Measurements from ENCODE around the gene FASLG. TPM values are rescaled to one million over a fixed set of nuclear protein-coding genes. Genes with fewer than 3 reads are reported as not detected.
"Not testable (repeated sequence)": the region's sequence is repeated elsewhere in the genome, so short reads cannot be mapped to it uniquely, and the experiment has no call there.

Gene FASLG
- total RNA-seq, 1 donor from 2014 or later: not detected

DNA sequence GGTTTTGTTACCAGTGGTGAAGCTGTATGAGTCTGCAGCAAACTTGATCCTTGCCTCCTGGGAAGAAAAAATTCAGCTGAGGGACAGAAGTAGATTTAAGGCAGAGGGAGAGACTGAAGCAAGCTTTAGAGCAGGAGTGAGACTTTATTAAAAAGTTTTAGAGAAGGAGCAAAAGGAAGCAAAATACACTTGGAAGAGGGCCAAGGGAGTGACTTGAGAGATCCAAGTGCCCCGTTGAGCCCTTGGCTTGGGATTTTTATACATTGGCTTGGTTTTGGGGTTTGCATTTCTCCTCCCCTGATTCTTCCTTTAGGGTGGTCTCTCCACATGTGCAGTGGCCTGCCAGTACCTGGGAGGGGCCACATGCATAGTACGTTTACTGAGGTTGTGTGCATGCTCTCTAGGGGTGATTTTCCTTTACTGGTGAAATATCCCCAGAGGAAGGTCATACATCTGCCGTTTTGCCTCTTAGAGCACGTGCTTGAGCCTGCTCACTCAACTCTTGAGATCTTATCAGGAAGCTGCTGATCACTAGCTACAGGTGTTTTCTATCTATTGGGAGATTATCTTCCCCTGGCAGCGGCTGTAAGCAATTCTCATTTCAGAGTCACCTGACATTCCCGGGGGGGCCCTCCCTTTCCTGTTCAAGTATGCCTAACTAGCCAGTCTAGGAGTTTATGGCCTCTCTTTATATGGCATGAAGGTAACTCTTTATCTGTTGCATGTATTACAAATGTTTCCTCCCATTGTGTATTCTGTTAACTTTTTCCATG, 20.3 kb downstream of the FASLG start:
- Histone ChIP-seq H3K36me3 (no peaks in the 10 kb centered on the region), H3K9me3 (no peaks in the 10 kb centered on the region), H3K4me3 (no peak overlapping the region), H3K27ac (no peak overlapping the region), H3K4me1 (peaks cover 8% of the 10 kb centered on the region), H3K27me3 (no peaks in the 10 kb centered on the region)
- intact Hi-C loops (cut with DNase I): no loop called here
- TF ChIP-seq POLR2AphosphoS5 (IDR thresholded peaks at IDR 0.05; ENCODE audit: insufficient read depth in 1 of 2, low read depth in 1 of 2) (no peak), POLR2A (IDR thresholded peaks at IDR 0.05) (no peak)
- TF ChIP-seq, protein P1, sequence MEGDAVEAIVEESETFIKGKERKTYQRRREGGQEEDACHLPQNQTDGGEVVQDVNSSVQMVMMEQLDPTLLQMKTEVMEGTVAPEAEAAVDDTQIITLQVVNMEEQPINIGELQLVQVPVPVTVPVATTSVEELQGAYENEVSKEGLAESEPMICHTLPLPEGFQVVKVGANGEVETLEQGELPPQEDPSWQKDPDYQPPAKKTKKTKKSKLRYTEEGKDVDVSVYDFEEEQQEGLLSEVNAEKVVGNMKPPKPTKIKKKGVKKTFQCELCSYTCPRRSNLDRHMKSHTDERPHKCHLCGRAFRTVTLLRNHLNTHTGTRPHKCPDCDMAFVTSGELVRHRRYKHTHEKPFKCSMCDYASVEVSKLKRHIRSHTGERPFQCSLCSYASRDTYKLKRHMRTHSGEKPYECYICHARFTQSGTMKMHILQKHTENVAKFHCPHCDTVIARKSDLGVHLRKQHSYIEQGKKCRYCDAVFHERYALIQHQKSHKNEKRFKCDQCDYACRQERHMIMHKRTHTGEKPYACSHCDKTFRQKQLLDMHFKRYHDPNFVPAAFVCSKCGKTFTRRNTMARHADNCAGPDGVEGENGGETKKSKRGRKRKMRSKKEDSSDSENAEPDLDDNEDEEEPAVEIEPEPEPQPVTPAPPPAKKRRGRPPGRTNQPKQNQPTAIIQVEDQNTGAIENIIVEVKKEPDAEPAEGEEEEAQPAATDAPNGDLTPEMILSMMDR (IDR thresholded peaks at IDR 0.05): no peak
- DNase-seq (ENCODE audit: extremely low spot score in 2 of 2): no peak

DNA sequence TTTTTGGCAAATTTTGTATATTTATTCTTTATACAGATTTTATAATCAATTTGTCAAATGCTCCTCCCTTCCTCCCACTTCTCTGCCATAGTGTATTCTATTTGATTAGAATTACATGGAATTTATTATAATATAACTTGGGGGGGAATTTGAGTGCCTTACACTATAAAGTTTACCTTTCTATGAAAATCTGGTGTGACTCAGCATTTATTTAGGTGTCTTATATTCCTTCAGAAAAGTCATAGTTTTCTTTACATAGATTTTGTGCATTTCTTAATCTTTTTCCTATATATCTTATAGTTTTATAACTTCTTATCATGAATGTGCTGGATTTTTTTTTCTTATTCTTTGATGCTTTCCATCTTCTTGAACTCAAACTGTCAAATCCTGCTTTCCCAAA, 21.3 kb downstream of the FASLG start:
- H3K27me3 ChIP-seq: no peaks in the 10 kb centered on the region
- H3K36me3 ChIP-seq: no peaks in the 10 kb centered on the region
- H3K4me3 ChIP-seq: no peak overlapping the region
- no peak overlapping the region for H3K27ac ChIP-seq
- no peaks in the 10 kb centered on the region for H3K9me3 ChIP-seq
- intact Hi-C loops (cut with DNase I): no loop called here
- TF ChIP-seq POLR2AphosphoS5 (IDR thresholded peaks at IDR 0.05; ENCODE audit: insufficient read depth in 1 of 2, low read depth in 1 of 2) (no peak), POLR2A (IDR thresholded peaks at IDR 0.05) (no peak)
- TF ChIP-seq, protein P1 (IDR thresholded peaks at IDR 0.05): no peak
- DNase-seq (ENCODE audit: extremely low spot score in 2 of 2): no peak
- H3K4me1 ChIP-seq: peaks cover 5% of the 10 kb centered on the region

DNA sequence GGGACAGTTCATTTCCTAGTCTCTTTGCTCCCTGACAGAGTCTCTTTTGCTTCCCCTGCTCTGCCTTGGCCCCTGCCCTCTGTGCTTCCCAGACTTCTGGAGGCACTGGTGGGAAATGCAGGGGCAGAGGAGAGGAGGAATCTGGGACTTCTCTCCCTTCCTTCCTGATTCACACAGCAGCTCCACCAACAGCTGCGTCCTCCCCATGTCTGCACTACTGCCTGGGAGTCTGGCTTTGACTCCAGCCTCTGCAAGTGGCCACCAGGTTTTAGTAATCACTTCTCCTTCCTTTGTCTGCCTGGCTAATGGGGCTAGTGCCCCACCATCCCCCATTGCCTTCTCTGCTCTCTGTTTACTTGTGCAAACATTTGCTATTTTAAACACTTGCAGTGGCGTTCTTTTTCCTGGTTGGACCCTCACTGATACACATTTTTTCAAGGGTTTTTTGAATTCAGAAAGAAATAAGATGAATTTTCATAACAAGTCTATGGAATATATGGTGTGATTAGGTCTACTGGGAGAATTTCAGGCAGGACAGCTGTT, 21.9 kb downstream of the FASLG start:
- H3K4me3 ChIP-seq: no peak overlapping the region
- H3K27ac ChIP-seq: no peak overlapping the region
- no peaks in the 10 kb centered on the region for H3K4me1 ChIP-seq
- TF ChIP-seq POLR2AphosphoS5 (IDR thresholded peaks at IDR 0.05; ENCODE audit: insufficient read depth in 1 of 2, low read depth in 1 of 2) (no peak), POLR2A (IDR thresholded peaks at IDR 0.05) (no peak)
- TF ChIP-seq, protein P1 (IDR thresholded peaks at IDR 0.05): no peak
- no peaks in the 10 kb centered on the region for H3K27me3 ChIP-seq
- H3K9me3 ChIP-seq: no peaks in the 10 kb centered on the region
- DNase-seq (ENCODE audit: extremely low spot score in 2 of 2): no peak
- H3K36me3 ChIP-seq: no peaks in the 10 kb centered on the region
- intact Hi-C loops (cut with DNase I): no loop called here

DNA sequence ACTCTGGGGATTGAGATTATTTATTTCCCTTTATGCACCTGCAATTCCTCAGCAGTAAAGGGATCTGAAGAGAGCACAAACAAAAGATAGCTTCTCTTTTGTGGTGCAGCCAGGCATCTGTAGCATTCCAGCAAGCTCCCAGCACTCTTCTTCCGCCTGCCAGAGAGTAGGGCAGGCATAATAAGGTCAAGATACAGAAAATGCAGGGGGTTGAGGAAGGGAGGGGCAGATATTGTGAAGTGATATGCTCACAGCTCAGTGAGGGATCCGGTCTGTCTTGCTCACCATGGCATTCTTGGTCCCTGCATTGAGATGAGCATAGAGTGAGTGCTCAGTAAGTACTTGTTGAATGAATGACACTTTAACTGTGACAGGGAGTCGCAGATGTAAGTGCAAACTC, 23.9 kb downstream of the FASLG start:
- no peaks in the 10 kb centered on the region for H3K9me3 ChIP-seq
- no peak overlapping the region for H3K4me3 ChIP-seq
- H3K4me1 ChIP-seq: no peaks in the 10 kb centered on the region
- no peak for DNase-seq (ENCODE audit: extremely low spot score in 2 of 2)
- intact Hi-C loops (cut with DNase I): no loop called here
- TF ChIP-seq POLR2AphosphoS5 (IDR thresholded peaks at IDR 0.05; ENCODE audit: insufficient read depth in 1 of 2, low read depth in 1 of 2) (no peak), POLR2A (IDR thresholded peaks at IDR 0.05) (no peak)
- TF ChIP-seq, protein P1 (IDR thresholded peaks at IDR 0.05): no peak
- no peaks in the 10 kb centered on the region for H3K27me3 ChIP-seq
- no peak overlapping the region for H3K27ac ChIP-seq
- H3K36me3 ChIP-seq: no peaks in the 10 kb centered on the region

DNA sequence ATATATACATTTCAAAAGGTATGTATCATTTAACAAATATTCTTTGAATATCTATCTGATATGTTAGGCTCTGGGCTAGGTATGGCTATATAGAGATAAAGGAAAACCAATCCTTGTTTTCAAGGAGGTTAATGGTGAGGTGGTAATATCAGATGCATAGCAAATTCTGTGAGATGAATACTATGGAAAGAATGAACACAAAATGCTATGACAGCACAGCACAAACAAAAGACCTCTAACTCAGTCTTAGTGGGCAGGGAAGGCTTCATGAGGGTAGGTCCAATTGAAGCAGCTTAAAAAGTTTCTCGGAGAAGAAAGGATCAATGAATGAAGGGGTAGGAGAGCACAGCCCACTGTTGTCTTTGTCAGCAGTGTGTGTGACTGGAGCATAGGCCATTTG, 27.2 kb downstream of the FASLG start:
- Histone ChIP-seq H3K4me3 (no peak overlapping the region), H3K9me3 (no peaks in the 10 kb centered on the region), H3K27me3 (no peaks in the 10 kb centered on the region), H3K36me3 (no peaks in the 10 kb centered on the region), H3K4me1 (no peaks in the 10 kb centered on the region), H3K27ac (no peak overlapping the region)
- TF ChIP-seq POLR2A (IDR thresholded peaks at IDR 0.05) (no peak), POLR2AphosphoS5 (IDR thresholded peaks at IDR 0.05; ENCODE audit: insufficient read depth in 1 of 2, low read depth in 1 of 2) (no peak)
- TF ChIP-seq, protein P1 (IDR thresholded peaks at IDR 0.05): no peak
- intact Hi-C loops (cut with DNase I): no loop called here
- no peak for DNase-seq (ENCODE audit: extremely low spot score in 2 of 2)

DNA sequence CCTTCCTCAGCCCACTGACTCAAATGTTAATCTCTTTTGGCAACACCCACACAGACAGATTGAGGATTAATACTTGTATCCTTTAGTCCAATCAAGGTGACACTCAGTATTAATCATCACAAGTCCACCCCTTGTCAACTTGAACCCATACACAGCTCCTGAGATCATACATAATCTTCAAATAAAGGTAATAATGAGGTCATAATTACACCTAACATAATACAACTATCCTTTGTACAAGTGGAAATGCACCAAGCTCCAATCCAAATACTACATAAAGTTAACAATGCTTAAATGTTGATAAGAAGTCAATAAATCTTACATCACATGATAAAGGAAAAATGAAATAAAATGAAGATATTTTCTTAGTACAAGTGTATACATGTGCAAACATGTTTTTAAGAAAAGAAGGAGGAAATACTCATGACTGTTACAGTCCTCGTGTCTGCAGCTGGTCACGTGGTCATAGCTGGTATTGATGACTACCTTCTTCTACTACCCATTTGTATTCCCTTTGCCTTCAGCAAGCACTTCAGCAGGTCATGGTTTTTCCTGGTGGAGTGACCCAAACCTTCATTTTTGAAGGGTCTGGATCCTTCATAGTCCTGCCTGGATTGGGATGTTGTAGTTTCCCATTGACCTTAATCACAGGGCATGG, 29.7 kb downstream of the FASLG start:
- H3K9me3 ChIP-seq; intact Hi-C loops (cut with DNase I): not testable (repeated sequence)

DNA sequence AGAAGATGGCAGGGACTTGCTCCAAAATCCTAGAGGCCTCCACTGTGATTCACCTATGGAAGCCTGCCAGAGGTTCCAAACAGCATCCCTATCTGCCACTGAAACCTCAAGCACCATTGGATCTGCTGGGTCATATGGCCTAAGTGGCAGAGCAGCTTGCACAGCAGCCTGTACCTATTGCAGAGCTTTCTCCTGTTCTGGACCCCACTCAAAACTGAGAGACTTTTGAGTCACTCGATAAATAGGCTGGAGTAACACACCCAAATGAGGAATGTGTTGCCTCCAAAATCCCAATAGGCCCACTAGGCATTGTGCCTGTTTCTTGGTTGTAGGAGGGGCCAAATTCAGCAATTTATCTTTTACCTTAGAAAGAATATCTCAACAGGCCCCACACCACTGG, 32.0 kb downstream of the FASLG start:
- H3K36me3 ChIP-seq; intact Hi-C loops (cut with DNase I); DNase-seq (ENCODE audit: extremely low spot score in 2 of 2); H3K27ac ChIP-seq; H3K4me3 ChIP-seq; H3K9me3 ChIP-seq; H3K4me1 ChIP-seq; H3K27me3 ChIP-seq: not testable (repeated sequence)

More for the DNA sequence above, 29.7 kb downstream of the FASLG start:
- not testable (repeated sequence) for DNase-seq (ENCODE audit: extremely low spot score in 2 of 2); H3K4me1 ChIP-seq; H3K27ac ChIP-seq; H3K4me3 ChIP-seq; H3K36me3 ChIP-seq; H3K27me3 ChIP-seq
